ENCODE data around the gene BATF.

- TF ChIP-seq, protein P1, sequence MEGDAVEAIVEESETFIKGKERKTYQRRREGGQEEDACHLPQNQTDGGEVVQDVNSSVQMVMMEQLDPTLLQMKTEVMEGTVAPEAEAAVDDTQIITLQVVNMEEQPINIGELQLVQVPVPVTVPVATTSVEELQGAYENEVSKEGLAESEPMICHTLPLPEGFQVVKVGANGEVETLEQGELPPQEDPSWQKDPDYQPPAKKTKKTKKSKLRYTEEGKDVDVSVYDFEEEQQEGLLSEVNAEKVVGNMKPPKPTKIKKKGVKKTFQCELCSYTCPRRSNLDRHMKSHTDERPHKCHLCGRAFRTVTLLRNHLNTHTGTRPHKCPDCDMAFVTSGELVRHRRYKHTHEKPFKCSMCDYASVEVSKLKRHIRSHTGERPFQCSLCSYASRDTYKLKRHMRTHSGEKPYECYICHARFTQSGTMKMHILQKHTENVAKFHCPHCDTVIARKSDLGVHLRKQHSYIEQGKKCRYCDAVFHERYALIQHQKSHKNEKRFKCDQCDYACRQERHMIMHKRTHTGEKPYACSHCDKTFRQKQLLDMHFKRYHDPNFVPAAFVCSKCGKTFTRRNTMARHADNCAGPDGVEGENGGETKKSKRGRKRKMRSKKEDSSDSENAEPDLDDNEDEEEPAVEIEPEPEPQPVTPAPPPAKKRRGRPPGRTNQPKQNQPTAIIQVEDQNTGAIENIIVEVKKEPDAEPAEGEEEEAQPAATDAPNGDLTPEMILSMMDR (IDR thresholded peaks at IDR 0.05), result no peak
- TF ChIP-seq POLR2A (IDR thresholded peaks at IDR 0.05), result no peak
These were observed 28.8 kb downstream of the BATF start for GRCh38 chr14:75551021-75551420.
